CD4-positive, CD25-positive, alpha-beta regulatory T cell (primary cell): ENCODE data around the gene RSL1D1. TPM values are rescaled to one million over a fixed set of nuclear protein-coding genes. Genes with fewer than 3 reads are reported as not detected.

Experiments
- ATAC-seq, 2 donors: fragments of 150-1000 bp; cut with Tn5 transposase; one replicate each; pipeline ENCODE4 v1.10.0; 2021; ENCODE audit warnings: low read depth in 2 of 2, moderate number of reproducible peaks in 2 of 2, moderate library complexity in 1 of 2
- DNase-seq, 3 donors: peaks; one replicate each; pipeline versions ENCODE4 v3.0.0 to v3.0.0-alpha.2; 2012 to 2022; ENCODE audit warnings: mixed read lengths in 1 of 3
- H3K27ac ChIP-seq: one replicate; pipeline ENCODE4 v1.7.0; 2013; ENCODE audit warnings: mild to moderate bottlenecking, low read length; ENCODE audit not compliant: insufficient read depth, poor library complexity, severe bottlenecking
- H3K27me3 ChIP-seq: one replicate; pipeline ENCODE4 v1.7.0; 2013; ENCODE audit warnings: low read length; ENCODE audit not compliant: control insufficient read depth, insufficient read depth
- H3K36me3 ChIP-seq: one replicate; pipeline ENCODE4 v1.7.0; 2013; ENCODE audit warnings: mild to moderate bottlenecking, low read length, moderate library complexity; ENCODE audit not compliant: control insufficient read depth, insufficient read depth
- H3K4me1 ChIP-seq: 2 replicates; pipeline ENCODE4 v1.7.0; 2013; ENCODE audit warnings: mild to moderate bottlenecking, low read length; ENCODE audit not compliant: insufficient read depth, control insufficient read depth, poor library complexity, severe bottlenecking
- H3K4me3 ChIP-seq: one replicate; pipeline ENCODE4 v1.7.0; 2013; ENCODE audit warnings: low read depth, mild to moderate bottlenecking, low read length, moderate library complexity
- H3K9me3 ChIP-seq, 2 experiments: 1 replicate in 1 of 2; 2 replicates in 1 of 2; pipeline ENCODE4 v1.7.0; 2013; ENCODE audit warnings: low read length in 2 of 2, mild to moderate bottlenecking in 1 of 2, moderate library complexity in 1 of 2; ENCODE audit not compliant: control insufficient read depth in 2 of 2
- H3K27ac Mint-ChIP-seq, 3 donors: one replicate each; pipeline ENCODE4 v1.8.0; 2020 to 2022; ENCODE audit warnings: mild to moderate bottlenecking in 3 of 3, mixed read lengths in 3 of 3, moderate library complexity in 2 of 3
- H3K27me3 Mint-ChIP-seq: one replicate; pipeline ENCODE4 v1.8.0; 2022; ENCODE audit warnings: mild to moderate bottlenecking, mixed read lengths
- H3K36me3 Mint-ChIP-seq: one replicate; pipeline ENCODE4 v1.8.0; 2020; ENCODE audit warnings: mixed read lengths
- H3K4me1 Mint-ChIP-seq, 4 donors: one replicate each; pipeline ENCODE4 v1.8.0; 2020 to 2022; ENCODE audit warnings: mixed read lengths in 4 of 4, mild to moderate bottlenecking in 1 of 4
- H3K4me3 Mint-ChIP-seq, 4 donors: one replicate each; pipeline ENCODE4 v1.8.0; 2020 to 2022; ENCODE audit warnings: mild to moderate bottlenecking in 4 of 4, mixed read lengths in 4 of 4, moderate library complexity in 3 of 4
- H3K9me3 Mint-ChIP-seq, 7 donors: one replicate each; pipeline ENCODE4 v1.8.0; 2020 to 2022; ENCODE audit warnings: mixed read lengths in 7 of 7, mild to moderate bottlenecking in 3 of 7, moderate library complexity in 2 of 7
- polyA plus RNA-seq, 4 donors: library from polyadenylated mRNA; unstranded; fragments of 300-500 nt; fragmentation: Illumina TruSeq; gene quantifications; one replicate each; pipeline ENCODE4 v1.2.3, GENCODE V29; 2021
- total RNA-seq: library from RNA; stranded (reverse); gene quantifications from one replicate; pipeline ENCODE4 v1.2.3, GENCODE V29; 2022

RSL1D1 gene
- total and polyA plus RNA-seq, 5 donors from 2014 or later: 106 to 235 (median 177) TPM

GRCh38 chr16:11797166-11797956 is 54.0 kb downstream of the RSL1D1 start, which contains the start of gene ZC3H7A:
Gene ZC3H7A, minus strand, starts transcription at chr16:11797258. Its CDS starts 14,904 bp downstream, at chr16:11782354.
- Mint-ChIP-seq H3K4me3 (peak within 1 kb of the TSS; percentile 95 to 98 (median 96)), H3K4me1 (peaks cover 28 to 87% (median 61%) of the 10 kb centered on the region in 4 donors), H3K9me3 (no peaks in the 10 kb centered on the region), H3K36me3 (peaks cover 6% of the 10 kb centered on the region), H3K27me3 (peaks cover 11% of the 10 kb centered on the region), H3K27ac (peak within 1 kb of the TSS; percentile 99 to 100 (median 99))
- peak within 1 kb of the TSS; percentile 98 for H3K27ac ChIP-seq
- H3K36me3 ChIP-seq: no peaks in the 10 kb centered on the region
- ATAC-seq (peak; percentile 95 to 96), DNase-seq (peak; percentile 90 to 97 (median 95))
- no peaks in the 10 kb centered on the region for H3K9me3 ChIP-seq
- H3K27me3 ChIP-seq: no peaks in the 10 kb centered on the region
- H3K4me1 ChIP-seq: peaks cover 76% of the 10 kb centered on the region
- H3K4me3 ChIP-seq: peak within 1 kb of the TSS; percentile 92

- Histone ChIP-seq H3K9me3 (no peaks in the 10 kb centered on the region), H3K27me3 (no peaks in the 10 kb centered on the region), H3K27ac (peak overlapping the region; percentile 94), H3K36me3 (peaks cover 3% of the 10 kb centered on the region), H3K4me1 (peaks cover 84% of the 10 kb centered on the region), H3K4me3 (peak overlapping the region; percentile 92)
- no peaks in the 10 kb centered on the region for H3K9me3 Mint-ChIP-seq
- H3K27ac Mint-ChIP-seq: peak overlapping the region; percentile 93 to 100 (median 98)
- ATAC-seq (no peak), DNase-seq (peak; percentile 29 to 48 (median 37))
- peaks cover 26 to 87% (median 60%) of the 10 kb centered on the region in 4 donors for H3K4me1 Mint-ChIP-seq
- peaks cover 6% of the 10 kb centered on the region for H3K36me3 Mint-ChIP-seq
- H3K27me3 Mint-ChIP-seq: peaks cover 11% of the 10 kb centered on the region
- H3K4me3 Mint-ChIP-seq: peak overlapping the region; percentile 95 to 97 (median 96)
Measured at GRCh38 chr16:11796227-11797165, 54.8 kb downstream of the RSL1D1 start.

- ATAC-seq (no peak), DNase-seq (peak in 1 of 3 donors; percentile 24)
- H3K4me3 ChIP-seq: peak overlapping the region; percentile 92
- Mint-ChIP-seq H3K4me3 (peak overlapping the region; percentile 91 to 96 (median 96)), H3K27ac (peak overlapping the region; percentile 93 to 98 (median 97)), H3K4me1 (peaks cover 30 to 89% (median 64%) of the 10 kb centered on the region in 4 donors), H3K9me3 (no peaks in the 10 kb centered on the region), H3K36me3 (peaks cover 6% of the 10 kb centered on the region), H3K27me3 (peaks cover 11% of the 10 kb centered on the region)
- H3K27me3 ChIP-seq: no peaks in the 10 kb centered on the region
- H3K4me1 ChIP-seq: peaks cover 85% of the 10 kb centered on the region
- H3K27ac ChIP-seq: peak overlapping the region; percentile 94
- peaks cover 3% of the 10 kb centered on the region for H3K36me3 ChIP-seq
- H3K9me3 ChIP-seq: no peaks in the 10 kb centered on the region
Measured at GRCh38 chr16:11795887-11796226, 55.5 kb downstream of the RSL1D1 start.

GRCh38 chr16:11794996-11795886 is 56.1 kb downstream of the RSL1D1 start:
- Mint-ChIP-seq H3K36me3 (peaks cover 8% of the 10 kb centered on the region), H3K27ac (peak overlapping the region; percentile 93 to 98 (median 97)), H3K4me3 (peak overlapping the region; percentile 91 to 96 (median 96)), H3K27me3 (peaks cover 11% of the 10 kb centered on the region), H3K9me3 (no peaks in the 10 kb centered on the region), H3K4me1 (peaks cover 30 to 87% (median 62%) of the 10 kb centered on the region in 4 donors)
- Histone ChIP-seq H3K9me3 (no peaks in the 10 kb centered on the region), H3K4me3 (peak overlapping the region; percentile 92), H3K4me1 (peaks cover 85% of the 10 kb centered on the region), H3K27me3 (no peaks in the 10 kb centered on the region), H3K36me3 (peaks cover 3% of the 10 kb centered on the region), H3K27ac (peak overlapping the region; percentile 94)
- no peak for ATAC-seq
- no peak for DNase-seq

DNA sequence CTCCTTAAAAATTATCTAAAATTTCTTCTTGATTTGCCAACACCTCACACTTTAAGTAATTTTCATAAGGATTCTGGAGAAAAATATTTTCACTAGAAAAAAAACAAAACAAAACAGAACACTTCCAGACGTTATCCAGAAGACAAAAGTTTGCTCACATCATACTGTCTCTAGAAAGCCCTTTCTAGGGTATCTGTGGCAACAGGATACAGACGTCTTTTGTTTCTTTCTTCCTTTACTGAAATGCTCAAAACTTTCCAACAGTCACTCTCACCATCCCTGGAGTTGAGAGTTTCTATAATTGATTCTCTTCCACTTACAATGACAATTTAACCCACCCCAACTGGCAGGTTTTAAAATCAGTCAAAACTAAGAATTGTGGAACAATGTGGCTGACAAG is 56.9 kb downstream of the RSL1D1 start:
- peaks cover 30 to 87% (median 57%) of the 10 kb centered on the region in 4 donors for H3K4me1 Mint-ChIP-seq
- H3K27ac Mint-ChIP-seq: peak overlapping the region; percentile 93 to 98 (median 97)
- peak overlapping the region; percentile 94 for H3K27ac ChIP-seq
- DNase-seq (no peak), ATAC-seq (no peak)
- peaks cover 11% of the 10 kb centered on the region for H3K27me3 Mint-ChIP-seq
- H3K27me3 ChIP-seq: no peaks in the 10 kb centered on the region
- H3K9me3 Mint-ChIP-seq: no peaks in the 10 kb centered on the region
- H3K36me3 ChIP-seq: peaks cover 3% of the 10 kb centered on the region
- no peaks in the 10 kb centered on the region for H3K9me3 ChIP-seq
- peak overlapping the region; percentile 92 for H3K4me3 ChIP-seq
- peak overlapping the region; percentile 91 to 96 (median 96) for H3K4me3 Mint-ChIP-seq
- peaks cover 85% of the 10 kb centered on the region for H3K4me1 ChIP-seq
- H3K36me3 Mint-ChIP-seq: peaks cover 11% of the 10 kb centered on the region

GRCh38 chr16:11793840-11794239 is 57.5 kb downstream of the RSL1D1 start:
- H3K36me3 ChIP-seq: peaks cover 3% of the 10 kb centered on the region
- H3K27ac ChIP-seq: peak overlapping the region; percentile 94
- H3K9me3 ChIP-seq: no peaks in the 10 kb centered on the region
- H3K27ac Mint-ChIP-seq: peak overlapping the region; percentile 93 to 98 (median 97)
- H3K27me3 Mint-ChIP-seq: peaks cover 10% of the 10 kb centered on the region
- peak overlapping the region; percentile 91 to 96 (median 96) for H3K4me3 Mint-ChIP-seq
- H3K4me1 ChIP-seq: peaks cover 85% of the 10 kb centered on the region
- no peaks in the 10 kb centered on the region for H3K27me3 ChIP-seq
- DNase-seq (peak in 1 of 3 donors; percentile 29), ATAC-seq (no peak)
- no peaks in the 10 kb centered on the region for H3K9me3 Mint-ChIP-seq
- peaks cover 11% of the 10 kb centered on the region for H3K36me3 Mint-ChIP-seq
- peak overlapping the region; percentile 92 for H3K4me3 ChIP-seq
- H3K4me1 Mint-ChIP-seq: peaks cover 30 to 87% (median 56%) of the 10 kb centered on the region in 4 donors
